ENCODE results near the gene BSPRY.

DNA sequence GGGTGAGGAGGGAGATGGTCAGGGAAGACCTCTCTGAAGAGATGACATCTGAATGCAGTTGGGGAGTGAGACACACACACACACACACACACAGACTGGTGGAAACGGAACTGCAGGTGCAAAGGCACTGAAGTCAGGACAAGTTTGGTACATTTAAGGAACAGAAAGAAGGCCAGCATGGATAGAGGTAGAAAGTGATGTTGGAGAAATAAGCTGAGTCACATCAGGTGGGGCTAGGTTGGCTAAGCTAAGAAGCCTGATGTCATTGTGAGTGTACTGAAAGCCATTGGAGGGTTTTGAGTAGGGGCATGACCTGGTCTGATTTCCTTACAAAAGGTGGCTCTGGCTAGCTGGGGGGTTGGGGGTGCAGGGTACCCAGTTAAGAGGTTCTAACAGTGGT lies 3.1 kb downstream of the BSPRY start:
- TF ChIP-seq ZNF138 (CRISPR knock-in tag; conservative IDR thresholded peaks at IDR 0.05) (no peak), FOXP1 (CRISPR knock-in tag; IDR thresholded peaks at IDR 0.05; ENCODE audit: borderline replicate concordance) (no peak), NR1H2 (CRISPR knock-in tag; IDR thresholded peaks at IDR 0.05) (no peak), FOXJ3 (CRISPR knock-in tag; IDR thresholded peaks at IDR 0.05; ENCODE audit: borderline replicate concordance) (no peak), ETV6 (CRISPR knock-in tag; IDR thresholded peaks at IDR 0.05) (no peak), NR2C2 (CRISPR knock-in tag; IDR thresholded peaks at IDR 0.05) (no peak)
- TF ChIP-seq, protein P1, sequence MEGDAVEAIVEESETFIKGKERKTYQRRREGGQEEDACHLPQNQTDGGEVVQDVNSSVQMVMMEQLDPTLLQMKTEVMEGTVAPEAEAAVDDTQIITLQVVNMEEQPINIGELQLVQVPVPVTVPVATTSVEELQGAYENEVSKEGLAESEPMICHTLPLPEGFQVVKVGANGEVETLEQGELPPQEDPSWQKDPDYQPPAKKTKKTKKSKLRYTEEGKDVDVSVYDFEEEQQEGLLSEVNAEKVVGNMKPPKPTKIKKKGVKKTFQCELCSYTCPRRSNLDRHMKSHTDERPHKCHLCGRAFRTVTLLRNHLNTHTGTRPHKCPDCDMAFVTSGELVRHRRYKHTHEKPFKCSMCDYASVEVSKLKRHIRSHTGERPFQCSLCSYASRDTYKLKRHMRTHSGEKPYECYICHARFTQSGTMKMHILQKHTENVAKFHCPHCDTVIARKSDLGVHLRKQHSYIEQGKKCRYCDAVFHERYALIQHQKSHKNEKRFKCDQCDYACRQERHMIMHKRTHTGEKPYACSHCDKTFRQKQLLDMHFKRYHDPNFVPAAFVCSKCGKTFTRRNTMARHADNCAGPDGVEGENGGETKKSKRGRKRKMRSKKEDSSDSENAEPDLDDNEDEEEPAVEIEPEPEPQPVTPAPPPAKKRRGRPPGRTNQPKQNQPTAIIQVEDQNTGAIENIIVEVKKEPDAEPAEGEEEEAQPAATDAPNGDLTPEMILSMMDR (IDR thresholded peaks at IDR 0.05): no peak
- TF ChIP-seq, protein P2, sequence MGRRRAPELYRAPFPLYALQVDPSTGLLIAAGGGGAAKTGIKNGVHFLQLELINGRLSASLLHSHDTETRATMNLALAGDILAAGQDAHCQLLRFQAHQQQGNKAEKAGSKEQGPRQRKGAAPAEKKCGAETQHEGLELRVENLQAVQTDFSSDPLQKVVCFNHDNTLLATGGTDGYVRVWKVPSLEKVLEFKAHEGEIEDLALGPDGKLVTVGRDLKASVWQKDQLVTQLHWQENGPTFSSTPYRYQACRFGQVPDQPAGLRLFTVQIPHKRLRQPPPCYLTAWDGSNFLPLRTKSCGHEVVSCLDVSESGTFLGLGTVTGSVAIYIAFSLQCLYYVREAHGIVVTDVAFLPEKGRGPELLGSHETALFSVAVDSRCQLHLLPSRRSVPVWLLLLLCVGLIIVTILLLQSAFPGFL (CRISPR knock-in tag; IDR thresholded peaks at IDR 0.05; ENCODE audit: borderline replicate concordance): no peak

Measured in WTC11 (cell line).